ENCODE measurements around the gene CCDC88C. TPM values are rescaled to one million over a fixed set of nuclear protein-coding genes. Genes with fewer than 3 reads are reported as not detected.
"Not testable (repeated sequence)": the region's sequence is repeated elsewhere in the genome, so short reads cannot be mapped to it uniquely, and the experiment has no call there.

CCDC88C gene
- total RNA-seq, 1 experiment from 2014 or later: 6.1 TPM

GRCh38 chr14:91246051-91246852 lies 171.4 kb downstream of the CCDC88C start:
- DNase-seq (ENCODE audit: low read depth): no peak

- not testable (repeated sequence) for DNase-seq (ENCODE audit: low read depth)
These were observed 172.0 kb downstream of the CCDC88C start for GRCh38 chr14:91245616-91246015.

DNA sequence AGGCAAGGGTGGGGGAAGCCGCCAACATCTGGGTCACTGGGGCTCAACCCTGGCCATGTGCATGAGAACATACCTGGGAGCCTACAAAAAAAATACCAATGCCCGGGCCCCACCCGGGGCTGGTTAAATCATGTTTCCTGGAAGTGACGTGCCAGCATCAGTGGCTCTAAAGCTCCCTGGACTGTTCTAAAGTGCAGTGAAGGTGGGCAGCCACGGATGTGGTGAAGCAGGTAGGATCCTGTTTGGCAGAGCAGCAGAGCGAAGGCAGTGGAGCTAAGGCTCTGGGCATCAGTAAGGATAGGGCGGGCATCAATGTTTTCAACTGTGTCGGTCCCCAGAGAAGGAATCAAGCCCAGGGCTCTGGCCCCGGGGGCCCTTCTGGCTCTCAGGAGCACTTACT lies 172.6 kb downstream of the CCDC88C start:
- DNase-seq (ENCODE audit: low read depth): no peak

DNA sequence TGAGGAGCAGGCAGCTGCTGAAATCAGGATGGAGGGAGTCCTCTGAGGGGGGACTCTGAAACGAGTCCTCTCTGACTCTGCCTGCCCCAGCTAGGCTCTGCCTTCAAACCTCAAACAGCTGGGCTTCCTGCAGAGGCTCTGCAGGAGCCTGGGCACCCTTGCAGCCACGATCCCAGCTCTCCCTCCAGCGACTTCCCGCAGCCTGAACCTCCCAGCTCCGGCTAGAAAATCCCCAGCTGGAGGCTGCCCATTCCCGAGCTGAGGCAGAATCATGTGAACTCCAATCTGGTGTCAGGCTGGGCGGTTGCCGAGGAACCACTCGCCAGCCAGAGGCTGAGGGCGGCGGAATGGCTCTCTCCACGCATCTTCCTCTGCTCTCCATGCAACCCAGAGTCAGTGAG lies 173.1 kb downstream of the CCDC88C start, which contains the start of gene GPR68:
Gene GPR68, minus strand, starts transcription at position 204 of the 401 bp plus-strand sequence. CDS start 9,654 bp downstream, outside the sequence.
- DNase-seq (ENCODE audit: low read depth): peak; percentile 90

DNA sequence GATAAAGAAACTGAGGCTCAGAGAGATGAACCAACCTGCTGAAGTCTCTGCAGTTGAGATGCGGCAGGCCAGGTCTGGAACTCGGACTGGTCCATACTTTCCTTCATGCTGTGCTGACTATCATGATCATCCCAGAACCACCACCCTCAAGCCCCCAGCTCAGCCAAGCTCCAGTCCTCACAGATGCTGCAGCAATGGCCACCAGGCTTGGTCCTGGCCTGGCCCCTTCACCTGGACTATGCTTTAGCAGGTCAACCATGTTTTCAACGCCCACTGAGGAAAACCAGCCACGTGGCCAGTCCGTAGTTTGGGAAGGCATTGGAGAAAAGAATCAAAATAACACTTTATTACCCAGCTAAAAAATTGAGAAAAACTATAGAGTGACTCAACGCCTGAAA lies 174.5 kb downstream of the CCDC88C start:
- DNase-seq (ENCODE audit: low read depth): no peak

DNA sequence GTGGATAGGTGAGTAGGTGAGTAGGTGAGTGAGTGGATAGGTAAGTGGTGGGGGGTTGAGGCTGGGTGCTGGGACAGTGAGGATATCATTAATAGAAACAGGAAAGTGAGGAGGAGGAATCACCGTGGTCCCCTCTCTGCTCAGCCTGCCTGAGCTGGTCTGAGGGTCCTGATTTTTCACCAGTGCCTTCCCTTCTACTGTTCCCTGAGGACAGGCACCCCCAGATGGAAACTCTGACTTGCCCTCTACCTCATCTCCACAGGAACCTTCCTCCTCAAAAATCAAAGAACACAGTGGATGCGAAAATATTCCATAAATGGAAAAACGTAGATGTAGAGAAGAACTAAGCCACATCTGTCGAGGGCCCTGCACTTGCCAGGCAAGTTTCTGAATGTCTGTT lies 175.0 kb downstream of the CCDC88C start:
- no peak for DNase-seq (ENCODE audit: low read depth)

DNA sequence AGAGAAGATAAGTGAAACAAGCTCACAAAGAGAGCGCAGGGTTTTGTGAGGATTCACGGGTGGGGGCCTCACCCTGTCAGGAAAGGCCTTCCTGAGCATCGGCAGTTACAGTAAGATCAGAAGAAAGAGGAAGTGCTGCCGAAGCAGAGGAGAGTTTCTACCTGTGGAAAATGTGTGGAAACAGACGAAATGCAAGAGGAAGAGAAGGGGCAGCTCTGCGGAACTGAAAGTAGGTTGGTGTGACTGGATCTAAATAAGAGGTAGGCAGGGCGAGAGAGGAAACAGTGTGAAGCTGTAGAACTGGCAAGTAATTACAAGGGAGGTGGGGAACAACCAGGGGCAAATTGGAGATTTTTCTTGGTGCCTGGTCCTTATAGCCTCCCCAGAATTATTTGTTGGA lies 175.8 kb downstream of the CCDC88C start:
- no peak for DNase-seq (ENCODE audit: low read depth)

- no peak for DNase-seq (ENCODE audit: low read depth)
These were observed 179.0 kb downstream of the CCDC88C start for GRCh38 chr14:91238661-91239060.

- DNase-seq (ENCODE audit: low read depth): no peak
These were observed 179.5 kb downstream of the CCDC88C start for GRCh38 chr14:91238085-91238484.

GRCh38 chr14:91237219-91237618 lies 180.4 kb downstream of the CCDC88C start:
- DNase-seq (ENCODE audit: low read depth): peak; percentile 79

DNA sequence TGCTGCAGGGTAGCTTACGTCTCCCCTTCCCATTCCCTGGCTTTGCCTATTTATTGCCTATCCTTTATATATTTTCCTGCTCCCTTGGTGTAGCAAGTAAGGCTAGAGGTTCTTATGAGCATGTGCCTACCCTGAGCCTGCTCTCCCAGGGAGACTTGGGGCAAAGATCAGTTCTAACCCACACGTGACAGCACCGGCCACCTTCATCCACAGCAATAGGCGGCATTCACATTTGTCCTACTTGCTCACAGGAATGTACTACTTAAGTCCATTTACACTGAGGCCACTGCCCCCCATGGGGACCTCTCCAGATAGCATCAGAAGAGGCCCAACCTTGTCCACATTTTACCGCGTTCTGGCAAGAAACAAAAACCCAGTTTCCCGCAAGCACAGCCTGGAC lies 181.8 kb downstream of the CCDC88C start:
- no peak for DNase-seq (ENCODE audit: low read depth)

DNA sequence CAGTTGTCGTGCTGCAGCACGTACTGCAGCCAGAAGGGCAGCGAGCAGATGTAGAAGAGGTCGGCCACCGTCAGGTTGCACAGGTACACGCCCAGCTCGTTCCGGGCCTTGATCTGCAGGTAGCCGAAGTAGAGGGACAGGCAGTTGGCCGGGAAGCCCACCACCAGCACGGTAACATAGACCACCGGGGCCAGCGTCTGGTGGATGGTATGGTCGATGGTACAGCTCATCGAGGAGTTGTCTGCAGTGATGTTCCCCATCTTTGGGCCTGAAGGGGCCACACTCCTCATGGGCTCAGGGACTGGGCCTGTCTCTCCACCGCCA lies 182.9 kb downstream of the CCDC88C start:
- DNase-seq (ENCODE audit: low read depth): no peak

DNA sequence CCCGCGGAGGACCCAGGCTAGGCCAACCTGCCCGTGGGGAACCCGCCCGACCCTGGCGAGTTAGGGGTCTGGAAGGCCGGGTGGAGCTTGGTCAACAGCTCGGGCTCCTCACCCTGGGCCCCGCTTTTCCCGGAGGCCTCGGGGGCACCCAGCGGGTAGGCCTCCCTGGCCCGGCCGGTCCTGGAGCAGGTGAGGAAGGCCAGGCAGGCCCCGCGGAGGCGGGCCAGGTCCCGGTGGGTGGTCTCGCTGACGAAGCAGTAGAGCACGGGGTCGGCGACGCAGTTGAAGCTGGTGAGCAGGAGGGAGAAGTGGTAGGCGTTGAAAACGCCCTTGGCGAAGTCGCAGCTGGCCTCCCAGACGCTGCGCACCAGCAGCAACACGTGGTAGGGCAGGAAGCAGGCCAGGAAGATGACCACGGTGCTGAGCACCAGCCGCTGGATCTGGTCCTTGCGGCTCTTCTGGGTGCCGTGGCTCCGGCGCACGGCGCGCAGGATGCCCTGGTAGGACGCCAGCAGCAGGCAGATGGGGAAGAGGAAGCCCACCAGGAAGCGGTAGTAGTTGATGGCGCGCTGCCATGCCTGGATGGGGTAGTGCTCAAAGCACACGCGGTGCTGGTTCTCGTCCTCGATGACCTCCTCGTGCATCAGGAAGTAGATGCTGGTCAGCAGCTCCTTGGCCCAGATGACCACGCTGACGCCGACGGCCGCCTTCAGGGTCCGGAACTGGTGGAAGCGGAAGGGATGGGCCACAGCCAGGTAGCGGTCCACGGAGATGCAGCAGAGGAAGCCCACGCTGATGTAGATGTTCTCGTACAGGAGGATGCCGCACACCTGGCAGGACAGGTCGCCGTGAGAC lies 183.5 kb downstream of the CCDC88C start:
- DNase-seq (ENCODE audit: low read depth): no peak

DNA sequence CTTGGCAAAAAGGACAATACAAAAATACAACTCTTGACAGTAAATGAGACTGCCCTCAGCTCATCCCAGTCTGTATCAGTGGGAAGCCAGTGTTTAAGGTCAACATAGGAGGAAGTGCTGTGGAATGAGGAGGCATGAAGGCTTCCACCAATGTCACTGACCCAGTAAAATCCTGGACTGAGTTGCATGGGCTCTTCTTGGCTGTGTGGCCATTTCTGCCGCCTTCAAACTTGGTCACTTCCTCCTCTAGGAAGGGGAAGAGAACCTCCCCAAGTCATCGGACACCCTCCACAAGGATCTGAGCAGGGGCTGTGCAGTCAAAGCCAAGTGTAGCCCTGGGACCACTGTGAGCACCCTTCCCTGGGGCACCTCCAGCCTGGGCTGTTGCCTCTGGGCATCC lies 185.0 kb downstream of the CCDC88C start:
- DNase-seq (ENCODE audit: low read depth): no peak

GRCh38 chr14:91232052-91232451 lies 185.6 kb downstream of the CCDC88C start:
- no peak for DNase-seq (ENCODE audit: low read depth)

DNA sequence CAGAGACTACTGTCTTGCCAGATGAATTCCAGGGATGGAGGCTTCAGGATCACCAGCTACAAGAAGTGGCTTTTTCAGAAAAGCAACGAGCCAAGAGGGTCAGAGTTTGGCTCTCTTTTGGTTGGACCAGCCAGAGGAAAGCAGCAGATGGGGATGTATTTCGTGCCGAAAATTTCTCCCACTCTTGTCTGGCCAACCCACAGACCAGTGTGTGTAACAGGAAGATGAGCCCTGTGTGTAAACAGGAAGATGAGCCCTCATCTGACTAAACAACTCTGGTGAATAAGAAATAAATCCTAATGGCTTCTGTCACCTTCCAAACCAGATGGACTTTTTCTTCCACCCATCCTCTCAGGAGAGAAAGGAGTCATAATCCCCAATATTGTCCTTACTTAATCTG lies 186.2 kb downstream of the CCDC88C start:
- no peak for DNase-seq (ENCODE audit: low read depth)

- DNase-seq (ENCODE audit: low read depth): peak; percentile 75
These were observed 187.1 kb downstream of the CCDC88C start for GRCh38 chr14:91230397-91231035.

DNA sequence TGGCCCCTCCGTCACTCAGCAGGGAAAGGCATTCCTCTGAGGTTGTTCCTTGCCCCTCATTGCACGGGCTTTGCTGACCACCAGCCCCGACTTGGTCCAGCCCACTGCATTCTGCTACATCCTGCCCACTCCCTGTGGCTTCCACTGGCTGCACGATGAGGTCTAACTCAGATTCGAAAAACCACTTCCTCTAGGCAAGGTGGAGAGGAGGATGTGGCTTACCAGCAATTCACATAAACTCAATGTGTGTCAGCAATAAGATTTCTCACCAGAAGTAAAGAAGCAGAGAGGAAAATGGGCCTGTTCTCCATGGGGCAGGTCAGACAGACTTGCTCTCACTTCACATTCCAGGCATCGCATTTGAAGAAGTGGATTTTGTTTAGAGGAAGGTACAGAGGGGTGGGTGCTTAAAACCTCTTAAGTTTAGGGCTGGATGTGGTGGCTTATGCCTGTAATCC lies 187.8 kb downstream of the CCDC88C start:
- DNase-seq (ENCODE audit: low read depth): peak; percentile 95

DNA sequence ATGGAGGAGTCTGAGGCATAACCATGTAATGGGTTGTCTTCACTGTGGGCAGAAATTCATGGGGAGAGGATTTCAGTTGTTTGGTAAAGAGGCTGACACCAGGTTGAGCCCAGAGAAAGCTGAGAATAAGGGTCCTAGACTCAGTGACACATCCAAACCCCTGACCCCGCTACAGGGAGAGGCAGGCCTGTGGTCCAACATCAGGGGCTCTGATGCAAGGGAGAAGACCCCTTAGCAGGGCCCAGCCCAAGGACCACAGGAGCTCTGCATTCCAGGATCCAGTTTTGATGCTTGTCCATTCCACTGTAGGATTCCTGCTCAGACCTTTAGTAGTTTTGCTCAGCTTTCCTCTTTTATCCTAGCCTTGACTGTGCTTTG lies 188.6 kb downstream of the CCDC88C start:
- no peak for DNase-seq (ENCODE audit: low read depth)

GRCh38 chr14:91228112-91229004 lies 189.3 kb downstream of the CCDC88C start:
- peak; percentile 93 for DNase-seq (ENCODE audit: low read depth)

- no peak for DNase-seq (ENCODE audit: low read depth)
These were observed 190.4 kb downstream of the CCDC88C start for GRCh38 chr14:91227183-91227628.
